ENCODE results near the gene METTL26.

DNA sequence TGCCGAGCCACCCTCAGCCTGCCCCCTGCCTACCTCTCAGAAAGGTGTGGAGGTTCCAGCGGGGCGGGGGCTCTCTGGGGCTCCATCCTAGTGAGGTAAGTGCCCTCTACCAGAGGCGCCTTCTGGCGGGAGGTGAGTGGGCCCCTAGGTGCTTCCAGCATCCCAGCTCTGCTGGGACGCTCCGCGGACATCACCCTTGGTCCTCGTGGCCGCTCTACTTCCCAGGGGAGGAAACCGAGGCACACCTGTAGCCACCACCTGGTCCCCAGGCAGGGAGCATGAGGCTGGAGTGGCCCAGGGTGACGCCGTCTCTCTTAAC, 6.9 kb upstream of the METTL26 start:
- no peak for TF ChIP-seq CTCF (conservative IDR thresholded peaks at IDR 0.05 in 1 of 2, IDR thresholded peaks at IDR 0.05 in 1 of 2; ENCODE audit: extremely low read depth in 1 of 2, insufficient read depth in 1 of 2, low read depth in 1 of 2, low read length in 2 of 2)
- TF ChIP-seq EZH2 (IDR thresholded peaks at IDR 0.05; ENCODE audit: borderline replicate concordance, low read length): no peak
